ENCODE measurements around the gene NUMB. TPM values are rescaled to one million over a fixed set of nuclear protein-coding genes. Genes with fewer than 3 reads are reported as not detected.

Gene NUMB
- total RNA-seq, 1 donor from 2014 or later = 218 TPM

GRCh38 chr14:73471582-73472184 is 13.3 kb upstream of the NUMB start:
- TF ChIP-seq CTCF (IDR thresholded peaks at IDR 0.05; ENCODE audit: unreplicated experiment) = no peak
- DNase-seq (ENCODE audit: low spot score) = no peak
- Mint-ChIP-seq H3K27ac (ENCODE audit: unreplicated experiment) (no peak overlapping the region), H3K9me3 (ENCODE audit: unreplicated experiment) (no peaks in the 10 kb centered on the region), H3K4me3 (ENCODE audit: unreplicated experiment) (no peak overlapping the region), H3K36me3 (ENCODE audit: low read depth, unreplicated experiment) (no peaks in the 10 kb centered on the region), H3K27me3 (ENCODE audit: unreplicated experiment) (peaks cover 7% of the 10 kb centered on the region), H3K4me1 (ENCODE audit: unreplicated experiment) (peaks cover 27% of the 10 kb centered on the region)

GRCh38 chr14:73468828-73469375 is 10.6 kb upstream of the NUMB start:
- Mint-ChIP-seq H3K4me3 (ENCODE audit: unreplicated experiment) (no peak overlapping the region), H3K27ac (ENCODE audit: unreplicated experiment) (no peak overlapping the region), H3K4me1 (ENCODE audit: unreplicated experiment) (peaks cover 39% of the 10 kb centered on the region), H3K9me3 (ENCODE audit: unreplicated experiment) (no peaks in the 10 kb centered on the region), H3K36me3 (ENCODE audit: low read depth, unreplicated experiment) (no peaks in the 10 kb centered on the region), H3K27me3 (ENCODE audit: unreplicated experiment) (peaks cover 2% of the 10 kb centered on the region)
- DNase-seq (ENCODE audit: low spot score) = no peak
- no peak for TF ChIP-seq CTCF (IDR thresholded peaks at IDR 0.05; ENCODE audit: unreplicated experiment)

- no peak for TF ChIP-seq CTCF (IDR thresholded peaks at IDR 0.05; ENCODE audit: unreplicated experiment)
- DNase-seq (ENCODE audit: low spot score) = no peak
- Mint-ChIP-seq H3K4me3 (ENCODE audit: unreplicated experiment) (no peak overlapping the region), H3K27ac (ENCODE audit: unreplicated experiment) (peak overlapping the region; percentile 98), H3K36me3 (ENCODE audit: low read depth, unreplicated experiment) (no peaks in the 10 kb centered on the region), H3K27me3 (ENCODE audit: unreplicated experiment) (peaks cover 2% of the 10 kb centered on the region), H3K9me3 (ENCODE audit: unreplicated experiment) (no peaks in the 10 kb centered on the region), H3K4me1 (ENCODE audit: unreplicated experiment) (peaks cover 49% of the 10 kb centered on the region)
These were observed 9.5 kb upstream of the NUMB start for GRCh38 chr14:73467800-73468199.

- peaks cover 53% of the 10 kb centered on the region for H3K4me1 Mint-ChIP-seq (ENCODE audit: unreplicated experiment)
- TF ChIP-seq CTCF (IDR thresholded peaks at IDR 0.05; ENCODE audit: unreplicated experiment) = no peak
- DNase-seq (ENCODE audit: low spot score) = no peak
- H3K27me3 Mint-ChIP-seq (ENCODE audit: unreplicated experiment) = peaks cover 2% of the 10 kb centered on the region
- no peak overlapping the region for H3K4me3 Mint-ChIP-seq (ENCODE audit: unreplicated experiment)
- no peaks in the 10 kb centered on the region for H3K9me3 Mint-ChIP-seq (ENCODE audit: unreplicated experiment)
- H3K36me3 Mint-ChIP-seq (ENCODE audit: low read depth, unreplicated experiment) = no peaks in the 10 kb centered on the region
- peak overlapping the region; percentile 98 for H3K27ac Mint-ChIP-seq (ENCODE audit: unreplicated experiment)
These were observed 9.0 kb upstream of the NUMB start for GRCh38 chr14:73467377-73467776.

GRCh38 chr14:73466861-73467260 is 8.5 kb upstream of the NUMB start:
- TF ChIP-seq CTCF (IDR thresholded peaks at IDR 0.05; ENCODE audit: unreplicated experiment) = no peak
- peak overlapping the region; percentile 98 for H3K27ac Mint-ChIP-seq (ENCODE audit: unreplicated experiment)
- no peaks in the 10 kb centered on the region for H3K36me3 Mint-ChIP-seq (ENCODE audit: low read depth, unreplicated experiment)
- H3K9me3 Mint-ChIP-seq (ENCODE audit: unreplicated experiment) = no peaks in the 10 kb centered on the region
- peaks cover 58% of the 10 kb centered on the region for H3K4me1 Mint-ChIP-seq (ENCODE audit: unreplicated experiment)
- no peak for DNase-seq (ENCODE audit: low spot score)
- no peak overlapping the region for H3K4me3 Mint-ChIP-seq (ENCODE audit: unreplicated experiment)
- H3K27me3 Mint-ChIP-seq (ENCODE audit: unreplicated experiment) = peaks cover 2% of the 10 kb centered on the region

Measured in endothelial cell (in vitro differentiated cells).